Measurements from ENCODE around the gene INTS7.

DNA sequence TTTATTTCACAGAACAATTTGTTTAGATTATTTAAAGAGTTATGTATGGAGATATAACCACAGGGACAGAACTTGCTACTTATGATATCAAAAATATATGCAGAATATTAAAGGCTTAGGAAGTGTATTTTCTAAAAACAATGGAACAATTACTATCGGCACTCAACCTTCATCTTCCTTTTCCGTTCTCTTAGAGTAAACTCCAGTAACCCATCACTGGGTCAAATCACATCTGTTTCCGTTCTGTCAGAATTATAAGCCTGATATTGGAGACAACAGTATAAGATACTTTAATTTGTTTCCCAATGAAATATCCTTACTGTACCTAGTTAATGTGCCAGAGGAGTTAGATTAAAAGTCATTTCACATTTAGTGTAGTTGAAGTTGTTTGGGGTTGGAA lies 32.4 kb upstream of the INTS7 start:
- TF ChIP-seq POLR2AphosphoS5 (IDR thresholded peaks at IDR 0.05) (peak in 2 of 4 donors; percentile 32 to 47), POLR2A (IDR thresholded peaks at IDR 0.05) (no peak), EP300 (IDR thresholded peaks at IDR 0.05) (no peak)
- TF ChIP-seq, protein P1, sequence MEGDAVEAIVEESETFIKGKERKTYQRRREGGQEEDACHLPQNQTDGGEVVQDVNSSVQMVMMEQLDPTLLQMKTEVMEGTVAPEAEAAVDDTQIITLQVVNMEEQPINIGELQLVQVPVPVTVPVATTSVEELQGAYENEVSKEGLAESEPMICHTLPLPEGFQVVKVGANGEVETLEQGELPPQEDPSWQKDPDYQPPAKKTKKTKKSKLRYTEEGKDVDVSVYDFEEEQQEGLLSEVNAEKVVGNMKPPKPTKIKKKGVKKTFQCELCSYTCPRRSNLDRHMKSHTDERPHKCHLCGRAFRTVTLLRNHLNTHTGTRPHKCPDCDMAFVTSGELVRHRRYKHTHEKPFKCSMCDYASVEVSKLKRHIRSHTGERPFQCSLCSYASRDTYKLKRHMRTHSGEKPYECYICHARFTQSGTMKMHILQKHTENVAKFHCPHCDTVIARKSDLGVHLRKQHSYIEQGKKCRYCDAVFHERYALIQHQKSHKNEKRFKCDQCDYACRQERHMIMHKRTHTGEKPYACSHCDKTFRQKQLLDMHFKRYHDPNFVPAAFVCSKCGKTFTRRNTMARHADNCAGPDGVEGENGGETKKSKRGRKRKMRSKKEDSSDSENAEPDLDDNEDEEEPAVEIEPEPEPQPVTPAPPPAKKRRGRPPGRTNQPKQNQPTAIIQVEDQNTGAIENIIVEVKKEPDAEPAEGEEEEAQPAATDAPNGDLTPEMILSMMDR (IDR thresholded peaks at IDR 0.05) = no peak

Data from sigmoid colon (tissue), 4 donors.